NT2/D1 (cell line): Measurements from ENCODE around the gene ABTB2.

Experiments
- SUZ12 ChIP-seq: IDR thresholded peaks from 2 replicates; pipeline ENCODE4 v1.6.1; 2011; ENCODE audit not compliant: insufficient read length, insufficient read depth; ENCODE audit errors: extremely low read depth
- YY1 ChIP-seq: IDR thresholded peaks from 2 replicates; pipeline ENCODE4 v1.6.1; 2011; ENCODE audit not compliant: insufficient read length, insufficient read depth
- ZNF274 ChIP-seq: IDR thresholded peaks from 2 replicates; pipeline ENCODE4 v1.6.1; 2011; ENCODE audit warnings: mild to moderate bottlenecking, low read depth, low read length

GRCh38 chr11:34395916-34396550, 38.2 kb upstream of the ABTB2 start:
- TF ChIP-seq YY1: no peak
- no peak for TF ChIP-seq ZNF274
- no peak for TF ChIP-seq SUZ12
